Gastrocnemius medialis (tissue), 4 donors: ENCODE data around the gene ZSWIM2.
"Not testable (repeated sequence)": the region's sequence is repeated elsewhere in the genome, so short reads cannot be mapped to it uniquely, and the experiment has no call there.

Experiments used
- POLR2A ChIP-seq, 2 donors: fragments of 450-650 bp; IDR thresholded peaks; one replicate each; pipeline ENCODE4 v1.6.1; 2017; ENCODE audit warnings: antibody characterized with exemption in 2 of 2, mild to moderate bottlenecking in 2 of 2, moderate library complexity in 2 of 2
- TF ChIP-seq, protein P1 (sequence below), 5 experiments: fragments of 450-650 bp in 3 of 5; fragments of 200-600 bp in 2 of 5; sonication (generic) in 2 of 5; IDR thresholded peaks in 4 of 5; conservative IDR thresholded peaks in 1 of 5; 1 replicate in 4 of 5; 2 replicates in 1 of 5; pipeline ENCODE4 v1.5.1; 2016 to 2019; ENCODE audit warnings: antibody characterized with exemption in 5 of 5, mild to moderate bottlenecking in 3 of 5, moderate library complexity in 3 of 5

DNA sequence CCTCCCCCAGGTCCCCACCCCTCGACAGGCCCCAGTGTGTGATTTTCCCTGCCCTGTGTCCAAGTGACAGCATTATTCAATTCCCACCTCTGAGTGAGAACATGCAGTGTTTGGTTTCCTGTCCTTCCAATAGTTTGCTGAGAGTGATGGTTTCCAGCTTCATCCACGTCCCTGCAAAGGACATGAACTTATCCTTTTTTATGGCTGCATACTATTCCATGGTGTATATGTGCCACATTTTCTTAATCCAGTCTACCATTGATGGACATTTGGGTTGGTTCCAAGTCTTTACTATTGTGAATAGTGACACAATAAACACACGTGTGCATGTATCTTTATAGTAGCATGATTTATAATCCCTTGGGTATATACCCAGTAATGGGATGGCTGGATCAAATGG is 47.2 kb upstream of the ZSWIM2 start:
- TF ChIP-seq, protein P1, sequence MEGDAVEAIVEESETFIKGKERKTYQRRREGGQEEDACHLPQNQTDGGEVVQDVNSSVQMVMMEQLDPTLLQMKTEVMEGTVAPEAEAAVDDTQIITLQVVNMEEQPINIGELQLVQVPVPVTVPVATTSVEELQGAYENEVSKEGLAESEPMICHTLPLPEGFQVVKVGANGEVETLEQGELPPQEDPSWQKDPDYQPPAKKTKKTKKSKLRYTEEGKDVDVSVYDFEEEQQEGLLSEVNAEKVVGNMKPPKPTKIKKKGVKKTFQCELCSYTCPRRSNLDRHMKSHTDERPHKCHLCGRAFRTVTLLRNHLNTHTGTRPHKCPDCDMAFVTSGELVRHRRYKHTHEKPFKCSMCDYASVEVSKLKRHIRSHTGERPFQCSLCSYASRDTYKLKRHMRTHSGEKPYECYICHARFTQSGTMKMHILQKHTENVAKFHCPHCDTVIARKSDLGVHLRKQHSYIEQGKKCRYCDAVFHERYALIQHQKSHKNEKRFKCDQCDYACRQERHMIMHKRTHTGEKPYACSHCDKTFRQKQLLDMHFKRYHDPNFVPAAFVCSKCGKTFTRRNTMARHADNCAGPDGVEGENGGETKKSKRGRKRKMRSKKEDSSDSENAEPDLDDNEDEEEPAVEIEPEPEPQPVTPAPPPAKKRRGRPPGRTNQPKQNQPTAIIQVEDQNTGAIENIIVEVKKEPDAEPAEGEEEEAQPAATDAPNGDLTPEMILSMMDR (IDR thresholded peaks at IDR 0.05 in 4 of 5, conservative IDR thresholded peaks at IDR 0.05 in 1 of 5): not testable (repeated sequence)
- TF ChIP-seq POLR2A (IDR thresholded peaks at IDR 0.05): not testable (repeated sequence)
